IMR-90 (cell line): Measurements from ENCODE around the gene PTGES. TPM values are rescaled to one million over a fixed set of nuclear protein-coding genes. Genes with fewer than 3 reads are reported as not detected.
A peak's percentile ranks its signal among the peaks of the same experiment; 100 is the strongest.

Experiments
- ATAC-seq: fragments of 200-7000 bp; cut with Tn5 transposase; 2 replicates; pipeline ENCODE4 v1.9.1; 2020; ENCODE audit warnings: low read depth, mild to moderate bottlenecking, moderate library complexity
- BruUV-seq: library from RNA; stranded (reverse); fragments of 400-500 nt; replicated peaks from 2 replicates; lab custom pipeline; 2021; lab: Mats Ljungman, UMichigan
- CTCF ChIA-PET: fragments of 300-600 bp; formaldehyde crosslinking; extraction: SDS; loops from one replicate; lab custom pipeline; 2021; ENCODE audit warnings: antibody characterized with exemption; lab: Yijun Ruan, JAX
- POLR2A ChIA-PET: fragments of 300-600 bp; sonication (Branson Sonifier 250); formaldehyde crosslinking; loops from one replicate; lab custom pipeline; 2022; ENCODE audit warnings: antibody characterized with exemption; ENCODE audit not compliant: unreplicated experiment; lab: Charles Lee
- DNase-seq: peaks from one replicate; pipeline ENCODE4 v3.0.0; 2013
- H2AFZ ChIP-seq: replicated peaks from 2 replicates; pipeline ENCODE3; 2013; ENCODE audit warnings: low read length, mild to moderate bottlenecking; ENCODE audit not compliant: poor library complexity
- H2AK5ac ChIP-seq: 2 replicates; pipeline ENCODE4 v1.6.1; 2013; ENCODE audit warnings: low read depth, low read length, inconsistent platforms
- H2AK9ac ChIP-seq: replicated peaks from 2 replicates; pipeline ENCODE3; 2013; ENCODE audit warnings: mild to moderate bottlenecking, low read depth, low read length, moderate library complexity; ENCODE audit not compliant: poor library complexity
- H2BK120ac ChIP-seq: 2 replicates; pipeline ENCODE4 v1.6.1; 2013; ENCODE audit warnings: low read depth, low read length, inconsistent platforms
- H2BK15ac ChIP-seq: 3 replicates; pipeline ENCODE4 v1.6.1; 2013; ENCODE audit warnings: low read depth, low read length, inconsistent platforms
- H2BK20ac ChIP-seq: 2 replicates; pipeline ENCODE4 v1.6.1; 2013; ENCODE audit warnings: low read depth, mild to moderate bottlenecking, inconsistent platforms, low read length, moderate library complexity
- H2BK5ac ChIP-seq: 2 replicates; pipeline ENCODE4 v1.6.1; 2013; ENCODE audit warnings: mild to moderate bottlenecking, low read depth, low read length, inconsistent platforms; ENCODE audit not compliant: poor library complexity, severe bottlenecking
- H3K14ac ChIP-seq: replicated peaks from 2 replicates; pipeline ENCODE4 v1.6.1; 2013; ENCODE audit warnings: low read depth, low read length, inconsistent platforms
- H3K18ac ChIP-seq: 2 replicates; pipeline ENCODE4 v1.6.1; 2013; ENCODE audit warnings: low read depth, low read length, control low read depth
- H3K23ac ChIP-seq: 2 replicates; pipeline ENCODE4 v1.6.1; 2013; ENCODE audit warnings: low read depth, low read length, inconsistent platforms
- H3K27ac ChIP-seq: 2 replicates; pipeline ENCODE4 v1.5.1; 2013; ENCODE audit warnings: mild to moderate bottlenecking, control low read depth, low read length; ENCODE audit not compliant: insufficient read depth
- H3K27me3 ChIP-seq: 2 replicates; pipeline ENCODE4 v1.6.1; 2013; ENCODE audit warnings: low read length; ENCODE audit not compliant: control insufficient read depth, insufficient read depth
- H3K36me3 ChIP-seq: 2 replicates; pipeline ENCODE4 v1.6.1; 2013; ENCODE audit warnings: low read length, mixed read lengths; ENCODE audit not compliant: control insufficient read depth, insufficient read depth
- H3K4ac ChIP-seq: 2 replicates; pipeline ENCODE4 v1.6.1; 2013; ENCODE audit warnings: low read depth, low read length, inconsistent platforms
- H3K4me1 ChIP-seq: 2 replicates; pipeline ENCODE4 v1.6.1; 2013; ENCODE audit warnings: low read length, mixed read lengths; ENCODE audit not compliant: control insufficient read depth, insufficient read depth
- H3K4me2 ChIP-seq: 2 replicates; pipeline ENCODE4 v1.6.1; 2013; ENCODE audit warnings: low read depth, mild to moderate bottlenecking, control low read depth, low read length, moderate library complexity
- H3K4me3 ChIP-seq: 2 replicates; pipeline ENCODE4 v1.5.1; 2013; ENCODE audit warnings: low read depth, mild to moderate bottlenecking, control low read depth, low read length, moderate library complexity; ENCODE audit not compliant: insufficient read depth
- H3K56ac ChIP-seq: 2 replicates; pipeline ENCODE4 v1.6.1; 2013; ENCODE audit warnings: low read length, inconsistent platforms; ENCODE audit not compliant: insufficient read depth; ENCODE audit errors: extremely low read depth
- H3K79me1 ChIP-seq, 2 experiments: 2 replicates each; pipeline ENCODE4 v1.6.1; 2013; ENCODE audit warnings: low read length in 2 of 2, inconsistent platforms in 1 of 2, low read depth in 1 of 2
- H3K9ac ChIP-seq: 2 replicates; pipeline ENCODE4 v1.6.1; 2013; ENCODE audit warnings: low read depth, low read length, control low read depth
- H3K9me1 ChIP-seq: 2 replicates; pipeline ENCODE4 v1.6.1; 2013; ENCODE audit warnings: low read length, inconsistent platforms; ENCODE audit not compliant: insufficient read depth
- H3K9me3 ChIP-seq: 2 replicates; pipeline ENCODE4 v1.6.1; 2013; ENCODE audit warnings: low read length; ENCODE audit not compliant: control insufficient read depth, insufficient read depth
- H4K20me1 ChIP-seq: 2 replicates; pipeline ENCODE4 v1.6.1; 2013; ENCODE audit warnings: low read length, inconsistent platforms; ENCODE audit not compliant: insufficient read depth
- H4K5ac ChIP-seq: 2 replicates; pipeline ENCODE4 v1.6.1; 2013; ENCODE audit warnings: mild to moderate bottlenecking, low read depth, low read length, control low read depth
- H4K8ac ChIP-seq, 2 experiments: 2 replicates each; pipeline ENCODE4 v1.6.1; 2013; ENCODE audit warnings: low read depth in 2 of 2, low read length in 2 of 2, control low read depth in 1 of 2, inconsistent platforms in 1 of 2
- H4K91ac ChIP-seq: 2 replicates; pipeline ENCODE4 v1.6.1; 2013; ENCODE audit warnings: low read depth, low read length, inconsistent platforms; ENCODE audit not compliant: insufficient read depth
- BHLHE40 ChIP-seq: fragments of 150-350 bp; IDR thresholded peaks from 2 replicates; pipeline ENCODE4 v1.6.1; 2016; ENCODE audit warnings: mild to moderate bottlenecking, low read depth, low read length
- CEBPB ChIP-seq: IDR thresholded peaks from 2 replicates; pipeline ENCODE4 v1.6.1; 2012; ENCODE audit warnings: low read depth, low read length, improper control_type of control experiment
- CHD1 ChIP-seq: IDR thresholded peaks from 2 replicates; pipeline ENCODE4 v1.6.1; 2012; ENCODE audit warnings: low read depth, low read length, improper control_type of control experiment
- FOS ChIP-seq: fragments of 150-350 bp; IDR thresholded peaks from 2 replicates; pipeline ENCODE4 v1.6.1; 2016; ENCODE audit warnings: low read depth, low read length
- MXI1 ChIP-seq: IDR thresholded peaks from 2 replicates; pipeline ENCODE4 v1.6.1; 2012; ENCODE audit warnings: low read depth, mild to moderate bottlenecking, low read length, moderate library complexity, borderline replicate concordance
- POLR2A ChIP-seq: IDR thresholded peaks from 2 replicates; pipeline ENCODE4 v1.6.1; 2012; ENCODE audit warnings: mild to moderate bottlenecking, low read depth, low read length
- RAD21 ChIP-seq: IDR thresholded peaks from 2 replicates; pipeline ENCODE4 v1.6.1; 2012; ENCODE audit warnings: low read length, improper control_type of control experiment
- RCOR1 ChIP-seq: IDR thresholded peaks from 2 replicates; pipeline ENCODE4 v1.6.1; 2012; ENCODE audit warnings: mild to moderate bottlenecking, low read length, improper control_type of control experiment; ENCODE audit not compliant: insufficient replicate concordance
- RFX5 ChIP-seq: IDR thresholded peaks from 2 replicates; pipeline ENCODE4 v1.8.0; 2012; ENCODE audit warnings: low read depth, mild to moderate bottlenecking, low read length, moderate library complexity
- SMC3 ChIP-seq: fragments of 150-350 bp; IDR thresholded peaks from 2 replicates; pipeline ENCODE4 v1.6.1; 2016; ENCODE audit warnings: low read depth, mild to moderate bottlenecking, antibody characterized with exemption, low read length, moderate library complexity
- WGBS, 2 experiments: methylation state at CpG; one replicate each; pipeline versions ENCODE4 v1.1.5 to v1.1.7; 2013; ENCODE audit warnings: missing lambda C conversion rate in 2 of 2; ENCODE audit not compliant: insufficient read length in 1 of 2; ENCODE audit errors: extremely low coverage in 2 of 2; 5-methylcytosine and 5-hydroxymethylcytosine counted together
- dilution Hi-C: fragments of 300-500 bp; cut with HindIII; formaldehyde crosslinking; loops from one replicate; pipeline ENCODE4 v1.14.3; 2018; ENCODE audit warnings: low sequenced_read_pairs; ENCODE audit not compliant: unreplicated experiment
- in situ Hi-C: fragments of 300-500 bp; cut with MboI; formaldehyde crosslinking; loops from 3 replicates; pipeline ENCODE4 v1.14.3; 2019; ENCODE audit warnings: low sequenced_read_pairs, inconsistent platforms, mixed read lengths
- intact Hi-C: fragments of 100-400 bp; cut with micrococcal nuclease; formaldehyde crosslinking; loops from 2 replicates; pipeline ENCODE4 v1.10.0; 2022
- polyA plus RNA-seq, 3 experiments: library from polyadenylated mRNA; depleted of rRNA; stranded (reverse); fragments of >200 nt; gene quantifications; 2 replicates each; pipeline ENCODE4 v1.2.3, GENCODE V29; 2012; ENCODE audit warnings: low replicate concordance in 1 of 3
- total RNA-seq: library from RNA; depleted of rRNA; stranded (reverse); fragments of >200 nt; gene quantifications from 2 replicates; pipeline ENCODE4 v1.2.3, GENCODE V29; 2012
- TF ChIP-seq, protein P1 (sequence below): conservative IDR thresholded peaks from 2 replicates; pipeline ENCODE4 v1.5.1; 2012; ENCODE audit warnings: mild to moderate bottlenecking, low read depth, low read length, improper control_type of control experiment

Gene PTGES
- total and polyA plus RNA-seq, 2 of the 4 experiments (the other 2 are of a cell fraction): 3.2 to 6.3 TPM

DNA sequence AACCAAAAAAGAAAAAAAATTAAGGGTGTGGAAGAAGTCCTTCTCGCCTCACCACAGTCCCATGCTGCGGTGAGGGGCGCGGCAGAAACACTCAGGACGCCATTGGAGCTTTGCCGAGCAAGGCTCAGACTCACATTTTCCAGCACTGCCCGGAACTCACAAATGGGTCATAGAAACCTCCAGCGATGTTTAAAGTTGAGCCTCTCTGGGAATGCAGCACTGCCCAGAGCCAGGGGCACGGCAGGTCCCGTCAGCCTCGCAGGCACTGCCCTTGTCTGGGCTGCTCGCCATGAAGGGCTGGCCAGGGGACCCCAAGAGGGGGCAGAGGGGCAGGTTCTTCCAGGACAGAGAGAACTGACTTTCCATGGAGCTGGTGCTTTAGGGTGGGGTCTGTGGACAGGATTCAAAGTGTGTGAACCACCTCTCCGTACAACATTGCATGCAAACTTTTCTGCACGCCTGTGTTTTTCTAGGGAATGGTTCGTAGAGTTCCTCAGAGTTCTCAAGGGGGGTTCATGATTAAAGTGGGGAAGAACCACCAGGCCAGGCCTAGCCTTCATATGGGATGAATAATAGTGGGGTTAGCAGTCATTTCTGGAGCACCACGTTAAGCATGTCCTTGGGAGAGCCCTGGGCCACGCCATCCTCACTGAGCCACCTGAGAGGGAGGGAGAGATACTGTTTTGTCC lies 49.0 kb downstream of the PTGES start:
- Histone ChIP-seq H3K4me2 (no peak overlapping the region), H2AK5ac (peak overlapping the region; percentile 72), H4K20me1 (no peaks in the 10 kb centered on the region), H3K23ac (peak overlapping the region; percentile 68), H3K9me3 (no peaks in the 10 kb centered on the region), H4K8ac (peak overlapping the region; percentile 56 to 69), H3K4me1 (peaks cover 29% of the 10 kb centered on the region), H2BK5ac (no peak overlapping the region), H3K9ac (no peak overlapping the region), H4K5ac (no peak overlapping the region; the same call in 1 of the 2 replicates), H3K9me1 (peaks cover 25% of the 10 kb centered on the region), H3K18ac (peak overlapping the region; percentile 10; the same call in 1 of the 2 replicates), H4K91ac (peak overlapping the region; percentile 66), H2BK15ac (peak overlapping the region; percentile 90; the same call in 2 of the 3 replicates), H3K27ac (peak overlapping the region; percentile 18; the same call in 1 of the 2 replicates), H3K4ac (peak overlapping the region; percentile 73), H3K14ac (0 out of 2 replicates have a peak overlapping the region, but pooled peaks have one; percentile 58), H2BK120ac (peak overlapping the region; percentile 48), H2AK9ac (peak overlapping the region; percentile 89), H3K79me1 (peaks cover 36 to 82% of the 10 kb centered on the region in 2 experiments), H2AFZ (no peak overlapping the region), H3K36me3 (peaks cover 8% of the 10 kb centered on the region), H2BK20ac (peak overlapping the region; percentile 33; the same call in 1 of the 2 replicates), H3K4me3 (no peak overlapping the region), H3K56ac (no peak overlapping the region; the same call in 1 of the 2 replicates), H3K27me3 (no peaks in the 10 kb centered on the region)
- intact Hi-C loops (no loop called here), dilution Hi-C loops (no loop called here), in situ Hi-C loops (no loop called here)
- ChIA-PET POLR2A (no interaction called here), CTCF (no interaction called here)
- peak; percentile 28 for ATAC-seq
- BruUV-seq: no TSS peak
- TF ChIP-seq SMC3 (no peak), BHLHE40 (no peak), RFX5 (no peak), CEBPB (no peak), RCOR1 (no peak), MXI1 (no peak), POLR2A (no peak), FOS (no peak), RAD21 (no peak), CHD1 (no peak)
- TF ChIP-seq, protein P1, sequence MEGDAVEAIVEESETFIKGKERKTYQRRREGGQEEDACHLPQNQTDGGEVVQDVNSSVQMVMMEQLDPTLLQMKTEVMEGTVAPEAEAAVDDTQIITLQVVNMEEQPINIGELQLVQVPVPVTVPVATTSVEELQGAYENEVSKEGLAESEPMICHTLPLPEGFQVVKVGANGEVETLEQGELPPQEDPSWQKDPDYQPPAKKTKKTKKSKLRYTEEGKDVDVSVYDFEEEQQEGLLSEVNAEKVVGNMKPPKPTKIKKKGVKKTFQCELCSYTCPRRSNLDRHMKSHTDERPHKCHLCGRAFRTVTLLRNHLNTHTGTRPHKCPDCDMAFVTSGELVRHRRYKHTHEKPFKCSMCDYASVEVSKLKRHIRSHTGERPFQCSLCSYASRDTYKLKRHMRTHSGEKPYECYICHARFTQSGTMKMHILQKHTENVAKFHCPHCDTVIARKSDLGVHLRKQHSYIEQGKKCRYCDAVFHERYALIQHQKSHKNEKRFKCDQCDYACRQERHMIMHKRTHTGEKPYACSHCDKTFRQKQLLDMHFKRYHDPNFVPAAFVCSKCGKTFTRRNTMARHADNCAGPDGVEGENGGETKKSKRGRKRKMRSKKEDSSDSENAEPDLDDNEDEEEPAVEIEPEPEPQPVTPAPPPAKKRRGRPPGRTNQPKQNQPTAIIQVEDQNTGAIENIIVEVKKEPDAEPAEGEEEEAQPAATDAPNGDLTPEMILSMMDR: no peak
- WGBS, 2 experiments: 53% methylated on average over 8 of the region's 17 CpGs; no CpG with 5 or more reads in 1 of the 2 experiments
- no peak for DNase-seq
